ENCODE data around the gene FAM186B. TPM values are rescaled to one million over a fixed set of nuclear protein-coding genes. Genes with fewer than 3 reads are reported as not detected.

FAM186B gene
- total RNA-seq, 6 experiments from 2014 or later: 0.24 to 1.4 (median 0.71) TPM

DNA sequence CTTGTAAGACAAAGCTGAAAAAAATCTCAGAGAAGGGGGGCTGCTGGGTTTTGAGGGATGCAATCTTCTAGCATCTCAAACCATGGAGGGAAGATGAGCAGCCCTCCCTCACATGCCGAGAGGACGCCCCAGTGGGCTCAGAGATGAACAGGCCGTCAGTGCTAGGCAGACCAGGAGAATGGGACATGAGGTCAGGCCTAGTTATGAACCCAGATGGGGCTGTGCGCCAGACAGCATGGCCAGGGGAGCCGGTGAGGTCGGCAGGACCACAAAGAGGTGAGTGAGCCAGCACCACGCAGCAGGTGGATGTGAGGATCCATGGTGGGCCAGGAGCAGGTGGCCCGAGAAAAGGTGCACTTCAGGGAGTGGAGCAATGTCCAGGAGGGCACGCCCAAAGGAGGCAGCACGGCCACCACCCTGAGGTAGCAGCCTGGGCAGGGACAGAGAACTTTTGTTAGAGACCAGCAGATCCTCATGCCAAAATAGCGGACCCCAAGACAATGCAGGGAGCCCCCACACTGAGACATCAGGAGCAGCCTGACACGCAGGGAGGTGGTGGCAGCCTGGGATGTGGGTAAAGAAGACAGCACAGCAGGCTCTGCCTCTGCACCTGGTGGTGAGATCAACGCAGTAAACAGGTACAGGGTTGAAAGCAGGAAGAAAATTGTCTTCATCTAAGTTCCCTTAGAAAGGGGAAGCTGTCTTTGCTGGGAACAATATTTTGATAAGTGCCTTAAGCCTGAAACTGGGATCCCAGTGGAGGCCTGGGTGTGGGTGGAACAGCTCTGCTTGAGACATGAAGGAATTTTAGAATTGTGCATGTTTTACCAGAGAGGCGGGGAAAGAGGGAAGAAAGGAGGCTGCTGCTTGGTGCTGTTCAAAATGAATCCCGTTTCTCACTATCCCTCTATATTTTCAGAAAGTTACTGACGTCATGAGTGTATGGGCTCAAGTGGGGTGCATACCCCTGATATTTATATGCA lies 19.7 kb downstream of the FAM186B start:
- no peak for TF ChIP-seq POLR2A (IDR thresholded peaks at IDR 0.05)
- no peak for TF ChIP-seq CTCF (IDR thresholded peaks at IDR 0.05)
- intact Hi-C loops (cut with DNase I): no loop called here
- Histone ChIP-seq H3K4me1 (no peaks in the 10 kb centered on the region), H3K9me3 (no peaks in the 10 kb centered on the region), H3K27ac (no peak overlapping the region), H3K36me3 (no peaks in the 10 kb centered on the region), H3K27me3 (no peaks in the 10 kb centered on the region), H3K4me3 (no peak overlapping the region)
- DNase-seq (no peak), ATAC-seq (no peak)
- WGBS (ENCODE audit: insufficient coverage, low coverage, low lambda C conversion rate, missing lambda C conversion rate): 86% methylated on average over 6 of the region's 16 CpGs

- Histone ChIP-seq H3K4me1 (peaks cover 0 to 3% (median 0%) of the 10 kb centered on the region in 4 donors), H3K36me3 (no peaks in the 10 kb centered on the region), H3K27ac (no peak overlapping the region), H3K4me3 (no peak overlapping the region), H3K9me3 (no peaks in the 10 kb centered on the region), H3K27me3 (no peaks in the 10 kb centered on the region)
- intact Hi-C loops (cut with DNase I): no loop called here
- TF ChIP-seq POLR2A (IDR thresholded peaks at IDR 0.05): no peak
- no peak for TF ChIP-seq CTCF (IDR thresholded peaks at IDR 0.05)
- ATAC-seq (no peak), DNase-seq (no peak)
- whole genome bisulfite sequencing (ENCODE audit: insufficient coverage, low coverage, low lambda C conversion rate, missing lambda C conversion rate): 72% methylated on average over 5 of the region's 7 CpGs
Measured at GRCh38 chr12:49584591-49584990, 20.8 kb downstream of the FAM186B start.

- no peak for DNase-seq
- Histone ChIP-seq H3K4me3 (no peak overlapping the region), H3K27me3 (no peaks in the 10 kb centered on the region), H3K27ac (no peak overlapping the region), H3K36me3 (no peaks in the 10 kb centered on the region), H3K4me1 (peaks cover 0 to 3% (median 0%) of the 10 kb centered on the region in 4 donors), H3K9me3 (no peaks in the 10 kb centered on the region)
- TF ChIP-seq CTCF (IDR thresholded peaks at IDR 0.05) (no peak), POLR2A (IDR thresholded peaks at IDR 0.05) (no peak)
- 74% methylated on average over 8 of the region's 13 CpGs for WGBS (ENCODE audit: insufficient coverage, low coverage, low lambda C conversion rate, missing lambda C conversion rate)
- intact Hi-C loops (cut with DNase I): no loop called here
- ATAC-seq: no peak
Measured at GRCh38 chr12:49583366-49584094, 21.9 kb downstream of the FAM186B start.

GRCh38 chr12:49582850-49583249 lies 22.6 kb downstream of the FAM186B start:
- H3K36me3 ChIP-seq: no peaks in the 10 kb centered on the region
- 26% methylated on average over 4 of the region's 4 CpGs for WGBS (ENCODE audit: insufficient coverage, low coverage, low lambda C conversion rate, missing lambda C conversion rate)
- H3K9me3 ChIP-seq: no peaks in the 10 kb centered on the region
- H3K4me1 ChIP-seq: peaks cover 0 to 3% (median 0%) of the 10 kb centered on the region in 4 donors
- no peaks in the 10 kb centered on the region for H3K27me3 ChIP-seq
- intact Hi-C loops (cut with DNase I): no loop called here
- TF ChIP-seq CTCF (IDR thresholded peaks at IDR 0.05) (no peak), POLR2A (IDR thresholded peaks at IDR 0.05) (no peak)
- no peak overlapping the region for H3K4me3 ChIP-seq
- ATAC-seq: peak; percentile 30 to 52 (median 36)
- no peak for DNase-seq
- no peak overlapping the region for H3K27ac ChIP-seq

Data from right lobe of liver (tissue), 6 donors.